Hepatocyte (in vitro differentiated cells): ENCODE measurements around the gene DPH5.

ENCODE experiments used
- CTCF ChIP-seq: fragments of 200-600 bp; sonication (generic); IDR thresholded peaks from 2 replicates; pipeline ENCODE4 v1.5.1; 2016; ENCODE audit warnings: antibody characterized with exemption, mild to moderate bottlenecking; ENCODE audit not compliant: poor library complexity
- EZH2 ChIP-seq: fragments of 200-600 bp; sonication (generic); IDR thresholded peaks from 2 replicates; pipeline ENCODE4 v1.6.1; 2016; ENCODE audit warnings: antibody characterized with exemption, mild to moderate bottlenecking, borderline replicate concordance
- EZH2phosphoT487 ChIP-seq: fragments of 200-600 bp; sonication (generic); IDR thresholded peaks from one replicate; pipeline ENCODE4 v1.6.1; 2018; ENCODE audit warnings: antibody characterized with exemption, mild to moderate bottlenecking, low read depth, moderate library complexity; ENCODE audit not compliant: unreplicated experiment, severe bottlenecking

DNA sequence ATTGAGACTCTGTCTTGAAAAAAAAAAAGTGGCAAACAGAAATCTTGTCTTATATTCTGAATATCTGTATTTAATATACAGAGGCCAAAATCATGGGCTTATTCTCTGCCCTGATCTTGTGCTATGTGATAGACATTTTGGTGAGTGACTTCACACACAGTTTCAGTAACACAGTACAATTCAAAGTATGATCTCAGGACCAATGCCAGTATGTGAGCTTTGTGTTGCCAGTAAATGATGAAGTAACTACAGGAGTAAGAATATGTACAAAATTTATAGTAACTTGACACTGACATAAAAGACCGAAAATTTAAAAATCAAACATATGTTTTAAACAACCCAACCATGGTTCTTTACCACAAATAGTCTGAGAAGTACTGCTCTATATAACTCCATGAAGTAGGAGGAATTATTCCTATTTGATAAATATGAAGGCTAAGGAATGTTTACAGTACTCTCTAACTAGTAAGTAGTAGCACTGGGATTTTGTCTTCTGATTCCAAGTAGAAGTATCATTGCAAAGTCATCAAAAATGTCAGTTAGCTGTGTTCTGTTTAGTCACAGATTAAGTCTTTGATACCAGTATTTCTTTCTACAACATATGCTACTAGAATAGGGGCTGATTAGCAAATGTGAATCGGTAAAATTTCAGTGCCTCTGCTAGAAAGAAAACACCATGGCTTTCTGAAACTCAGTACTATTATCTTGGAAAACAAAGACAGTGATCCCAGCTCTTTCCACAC, 25.3 kb downstream of the DPH5 start:
- no peak for TF ChIP-seq CTCF
- TF ChIP-seq EZH2, result no peak
- TF ChIP-seq EZH2phosphoT487, result no peak
